HepG2 (cell line): ENCODE results near the gene LRRC10B. TPM values are rescaled to one million over a fixed set of nuclear protein-coding genes. Genes with fewer than 3 reads are reported as not detected.

Experiments
- KDM2A ChIP-seq: sonication (generic); formaldehyde crosslinking; IDR thresholded peaks from 2 replicates; pipeline ENCODE4 v1.4.0; 2020; ENCODE audit warnings: low read depth, missing genetic modification reagents, borderline replicate concordance
- RAD21 ChIP-seq: fragments of 450-650 bp; formaldehyde crosslinking; IDR thresholded peaks from 2 replicates; pipeline ENCODE4 v1.5.0; 2020; ENCODE audit warnings: mild to moderate bottlenecking
- ZBTB3 ChIP-seq: sonication (generic); formaldehyde crosslinking; IDR thresholded peaks from 2 replicates; pipeline ENCODE4 v1.4.0; 2020; ENCODE audit warnings: low read depth, mild to moderate bottlenecking, moderate library complexity, missing genetic modification reagents, borderline replicate concordance
- ZNF207 ChIP-seq: fragments of 450-650 bp; IDR thresholded peaks from 2 replicates; pipeline ENCODE4 v1.6.1; 2016; ENCODE audit warnings: antibody characterized with exemption, borderline replicate concordance
- polyA plus RNA-seq, 8 experiments: library from polyadenylated mRNA; depleted of rRNA in 3 of 8; stranded (reverse) in 7 of 8; unstranded in 1 of 8; fragments of >200 nt; fragmentation: Illumina TruSeq in 4 of 8; extraction: Trizol in 4 of 8; gene quantifications; 2 replicates each; pipeline versions ENCODE4 v1.2.1 to v1.2.3, GENCODE V29; 2011 to 2016; ENCODE audit warnings: low read depth in 4 of 8, missing spikeins in 1 of 8, mixed read lengths in 1 of 8; ENCODE audit not compliant: insufficient read depth in 1 of 8
- total RNA-seq, 5 experiments: library from RNA; depleted of rRNA; stranded (reverse); fragments of >200 nt; fragmentation: Illumina TruSeq; extraction: Trizol; gene quantifications; 2 replicates each; pipeline ENCODE4 v1.2.3, GENCODE V29; 2016; ENCODE audit warnings: low read depth in 1 of 5
- TF ChIP-seq, protein P1 (sequence below): sonication (generic); formaldehyde crosslinking; IDR thresholded peaks from 2 replicates; pipeline ENCODE4 v1.8.1; 2023; ENCODE audit warnings: missing genetic modification reagents, inconsistent platforms, borderline replicate concordance
- TF ChIP-seq, protein P2 (sequence below): sonication (generic); formaldehyde crosslinking; IDR thresholded peaks from 2 replicates; pipeline ENCODE4 v1.5.0; 2020; ENCODE audit warnings: missing genetic modification reagents, mild to moderate bottlenecking, borderline replicate concordance
- TF ChIP-seq, protein P3 (sequence below): sonication (generic); formaldehyde crosslinking; IDR thresholded peaks from 2 replicates; pipeline ENCODE4 v1.9.0; 2021; ENCODE audit warnings: mild to moderate bottlenecking, missing genetic modification reagents
- TF ChIP-seq, protein P4 (sequence below): sonication (generic); formaldehyde crosslinking; IDR thresholded peaks from 2 replicates; pipeline ENCODE4 v1.5.1; 2020; ENCODE audit warnings: mild to moderate bottlenecking, missing genetic modification reagents, moderate library complexity
- TF ChIP-seq, protein P5 (sequence below): sonication (generic); formaldehyde crosslinking; IDR thresholded peaks from 2 replicates; pipeline ENCODE4 v1.5.0; 2020; ENCODE audit warnings: mild to moderate bottlenecking, missing genetic modification reagents, moderate library complexity

Gene LRRC10B
- total and polyA plus RNA-seq, 2 of the 13 experiments (the other 11 are each of a cell fraction or from before 2014, with no cell fraction given) = not detected

DNA sequence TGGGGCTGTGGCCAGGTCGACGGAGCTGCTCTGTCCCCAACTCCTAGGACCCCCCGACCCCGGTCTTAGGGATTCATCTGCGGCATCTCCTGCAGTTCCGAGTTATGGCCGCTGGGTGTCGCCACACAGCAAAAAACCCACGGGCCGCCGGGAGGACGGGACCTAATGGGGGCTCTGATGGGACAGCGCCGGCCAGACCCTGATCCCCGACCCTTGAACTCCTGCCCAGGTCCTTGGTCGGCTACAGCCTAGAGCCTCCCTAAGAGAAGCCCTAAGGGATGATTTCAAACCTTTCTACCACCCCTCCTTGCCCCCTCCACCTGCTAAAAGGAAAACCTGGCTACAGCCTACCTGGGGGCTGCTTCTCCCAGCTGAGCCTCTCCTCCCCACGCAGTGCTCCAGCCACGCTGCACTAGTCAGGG lies 30.8 kb upstream of the LRRC10B start (continued):
- TF ChIP-seq, protein P1, sequence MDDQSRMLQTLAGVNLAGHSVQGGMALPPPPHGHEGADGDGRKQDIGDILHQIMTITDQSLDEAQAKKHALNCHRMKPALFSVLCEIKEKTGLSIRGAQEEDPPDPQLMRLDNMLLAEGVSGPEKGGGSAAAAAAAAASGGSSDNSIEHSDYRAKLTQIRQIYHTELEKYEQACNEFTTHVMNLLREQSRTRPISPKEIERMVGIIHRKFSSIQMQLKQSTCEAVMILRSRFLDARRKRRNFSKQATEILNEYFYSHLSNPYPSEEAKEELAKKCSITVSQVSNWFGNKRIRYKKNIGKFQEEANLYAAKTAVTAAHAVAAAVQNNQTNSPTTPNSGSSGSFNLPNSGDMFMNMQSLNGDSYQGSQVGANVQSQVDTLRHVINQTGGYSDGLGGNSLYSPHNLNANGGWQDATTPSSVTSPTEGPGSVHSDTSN (CRISPR knock-in tag) = no peak
- TF ChIP-seq RAD21 (CRISPR knock-in tag) = peak; percentile 94
- TF ChIP-seq KDM2A (CRISPR knock-in tag) = peak; percentile 67
- no peak for TF ChIP-seq ZNF207
- TF ChIP-seq, protein P2, sequence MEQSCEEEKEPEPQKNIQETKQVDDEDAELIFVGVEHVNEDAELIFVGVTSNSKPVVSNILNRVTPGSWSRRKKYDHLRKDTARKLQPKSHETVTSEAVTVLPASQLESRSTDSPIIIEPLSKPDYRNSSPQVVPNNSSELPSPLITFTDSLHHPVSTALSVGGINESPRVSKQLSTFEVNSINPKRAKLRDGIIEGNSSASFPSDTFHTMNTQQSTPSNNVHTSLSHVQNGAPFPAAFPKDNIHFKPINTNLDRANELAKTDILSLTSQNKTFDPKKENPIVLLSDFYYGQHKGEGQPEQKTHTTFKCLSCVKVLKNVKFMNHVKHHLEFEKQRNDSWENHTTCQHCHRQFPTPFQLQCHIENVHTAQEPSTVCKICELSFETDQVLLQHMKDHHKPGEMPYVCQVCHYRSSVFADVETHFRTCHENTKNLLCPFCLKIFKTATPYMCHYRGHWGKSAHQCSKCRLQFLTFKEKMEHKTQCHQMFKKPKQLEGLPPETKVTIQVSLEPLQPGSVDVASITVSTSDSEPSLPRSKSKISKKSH (CRISPR knock-in tag) = peak; percentile 38; the same call in 1 of the 2 replicates
- TF ChIP-seq, protein P3, sequence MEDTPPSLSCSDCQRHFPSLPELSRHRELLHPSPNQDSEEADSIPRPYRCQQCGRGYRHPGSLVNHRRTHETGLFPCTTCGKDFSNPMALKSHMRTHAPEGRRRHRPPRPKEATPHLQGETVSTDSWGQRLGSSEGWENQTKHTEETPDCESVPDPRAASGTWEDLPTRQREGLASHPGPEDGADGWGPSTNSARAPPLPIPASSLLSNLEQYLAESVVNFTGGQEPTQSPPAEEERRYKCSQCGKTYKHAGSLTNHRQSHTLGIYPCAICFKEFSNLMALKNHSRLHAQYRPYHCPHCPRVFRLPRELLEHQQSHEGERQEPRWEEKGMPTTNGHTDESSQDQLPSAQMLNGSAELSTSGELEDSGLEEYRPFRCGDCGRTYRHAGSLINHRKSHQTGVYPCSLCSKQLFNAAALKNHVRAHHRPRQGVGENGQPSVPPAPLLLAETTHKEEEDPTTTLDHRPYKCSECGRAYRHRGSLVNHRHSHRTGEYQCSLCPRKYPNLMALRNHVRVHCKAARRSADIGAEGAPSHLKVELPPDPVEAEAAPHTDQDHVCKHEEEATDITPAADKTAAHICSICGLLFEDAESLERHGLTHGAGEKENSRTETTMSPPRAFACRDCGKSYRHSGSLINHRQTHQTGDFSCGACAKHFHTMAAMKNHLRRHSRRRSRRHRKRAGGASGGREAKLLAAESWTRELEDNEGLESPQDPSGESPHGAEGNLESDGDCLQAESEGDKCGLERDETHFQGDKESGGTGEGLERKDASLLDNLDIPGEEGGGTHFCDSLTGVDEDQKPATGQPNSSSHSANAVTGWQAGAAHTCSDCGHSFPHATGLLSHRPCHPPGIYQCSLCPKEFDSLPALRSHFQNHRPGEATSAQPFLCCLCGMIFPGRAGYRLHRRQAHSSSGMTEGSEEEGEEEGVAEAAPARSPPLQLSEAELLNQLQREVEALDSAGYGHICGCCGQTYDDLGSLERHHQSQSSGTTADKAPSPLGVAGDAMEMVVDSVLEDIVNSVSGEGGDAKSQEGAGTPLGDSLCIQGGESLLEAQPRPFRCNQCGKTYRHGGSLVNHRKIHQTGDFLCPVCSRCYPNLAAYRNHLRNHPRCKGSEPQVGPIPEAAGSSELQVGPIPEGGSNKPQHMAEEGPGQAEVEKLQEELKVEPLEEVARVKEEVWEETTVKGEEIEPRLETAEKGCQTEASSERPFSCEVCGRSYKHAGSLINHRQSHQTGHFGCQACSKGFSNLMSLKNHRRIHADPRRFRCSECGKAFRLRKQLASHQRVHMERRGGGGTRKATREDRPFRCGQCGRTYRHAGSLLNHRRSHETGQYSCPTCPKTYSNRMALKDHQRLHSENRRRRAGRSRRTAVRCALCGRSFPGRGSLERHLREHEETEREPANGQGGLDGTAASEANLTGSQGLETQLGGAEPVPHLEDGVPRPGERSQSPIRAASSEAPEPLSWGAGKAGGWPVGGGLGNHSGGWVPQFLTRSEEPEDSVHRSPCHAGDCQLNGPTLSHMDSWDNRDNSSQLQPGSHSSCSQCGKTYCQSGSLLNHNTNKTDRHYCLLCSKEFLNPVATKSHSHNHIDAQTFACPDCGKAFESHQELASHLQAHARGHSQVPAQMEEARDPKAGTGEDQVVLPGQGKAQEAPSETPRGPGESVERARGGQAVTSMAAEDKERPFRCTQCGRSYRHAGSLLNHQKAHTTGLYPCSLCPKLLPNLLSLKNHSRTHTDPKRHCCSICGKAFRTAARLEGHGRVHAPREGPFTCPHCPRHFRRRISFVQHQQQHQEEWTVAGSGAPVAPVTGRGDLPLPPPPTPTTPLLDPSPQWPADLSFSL (CRISPR knock-in tag) = no peak
- TF ChIP-seq, protein P4, sequence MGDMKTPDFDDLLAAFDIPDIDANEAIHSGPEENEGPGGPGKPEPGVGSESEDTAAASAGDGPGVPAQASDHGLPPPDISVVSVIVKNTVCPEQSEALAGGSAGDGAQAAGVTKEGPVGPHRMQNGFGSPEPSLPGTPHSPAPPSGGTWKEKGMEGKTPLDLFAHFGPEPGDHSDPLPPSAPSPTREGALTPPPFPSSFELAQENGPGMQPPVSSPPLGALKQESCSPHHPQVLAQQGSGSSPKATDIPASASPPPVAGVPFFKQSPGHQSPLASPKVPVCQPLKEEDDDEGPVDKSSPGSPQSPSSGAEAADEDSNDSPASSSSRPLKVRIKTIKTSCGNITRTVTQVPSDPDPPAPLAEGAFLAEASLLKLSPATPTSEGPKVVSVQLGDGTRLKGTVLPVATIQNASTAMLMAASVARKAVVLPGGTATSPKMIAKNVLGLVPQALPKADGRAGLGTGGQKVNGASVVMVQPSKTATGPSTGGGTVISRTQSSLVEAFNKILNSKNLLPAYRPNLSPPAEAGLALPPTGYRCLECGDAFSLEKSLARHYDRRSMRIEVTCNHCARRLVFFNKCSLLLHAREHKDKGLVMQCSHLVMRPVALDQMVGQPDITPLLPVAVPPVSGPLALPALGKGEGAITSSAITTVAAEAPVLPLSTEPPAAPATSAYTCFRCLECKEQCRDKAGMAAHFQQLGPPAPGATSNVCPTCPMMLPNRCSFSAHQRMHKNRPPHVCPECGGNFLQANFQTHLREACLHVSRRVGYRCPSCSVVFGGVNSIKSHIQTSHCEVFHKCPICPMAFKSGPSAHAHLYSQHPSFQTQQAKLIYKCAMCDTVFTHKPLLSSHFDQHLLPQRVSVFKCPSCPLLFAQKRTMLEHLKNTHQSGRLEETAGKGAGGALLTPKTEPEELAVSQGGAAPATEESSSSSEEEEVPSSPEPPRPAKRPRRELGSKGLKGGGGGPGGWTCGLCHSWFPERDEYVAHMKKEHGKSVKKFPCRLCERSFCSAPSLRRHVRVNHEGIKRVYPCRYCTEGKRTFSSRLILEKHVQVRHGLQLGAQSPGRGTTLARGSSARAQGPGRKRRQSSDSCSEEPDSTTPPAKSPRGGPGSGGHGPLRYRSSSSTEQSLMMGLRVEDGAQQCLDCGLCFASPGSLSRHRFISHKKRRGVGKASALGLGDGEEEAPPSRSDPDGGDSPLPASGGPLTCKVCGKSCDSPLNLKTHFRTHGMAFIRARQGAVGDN (CRISPR knock-in tag) = peak; percentile 30; the same call in 1 of the 2 replicates
- TF ChIP-seq ZBTB3 (CRISPR knock-in tag) = no peak
- TF ChIP-seq, protein P5, sequence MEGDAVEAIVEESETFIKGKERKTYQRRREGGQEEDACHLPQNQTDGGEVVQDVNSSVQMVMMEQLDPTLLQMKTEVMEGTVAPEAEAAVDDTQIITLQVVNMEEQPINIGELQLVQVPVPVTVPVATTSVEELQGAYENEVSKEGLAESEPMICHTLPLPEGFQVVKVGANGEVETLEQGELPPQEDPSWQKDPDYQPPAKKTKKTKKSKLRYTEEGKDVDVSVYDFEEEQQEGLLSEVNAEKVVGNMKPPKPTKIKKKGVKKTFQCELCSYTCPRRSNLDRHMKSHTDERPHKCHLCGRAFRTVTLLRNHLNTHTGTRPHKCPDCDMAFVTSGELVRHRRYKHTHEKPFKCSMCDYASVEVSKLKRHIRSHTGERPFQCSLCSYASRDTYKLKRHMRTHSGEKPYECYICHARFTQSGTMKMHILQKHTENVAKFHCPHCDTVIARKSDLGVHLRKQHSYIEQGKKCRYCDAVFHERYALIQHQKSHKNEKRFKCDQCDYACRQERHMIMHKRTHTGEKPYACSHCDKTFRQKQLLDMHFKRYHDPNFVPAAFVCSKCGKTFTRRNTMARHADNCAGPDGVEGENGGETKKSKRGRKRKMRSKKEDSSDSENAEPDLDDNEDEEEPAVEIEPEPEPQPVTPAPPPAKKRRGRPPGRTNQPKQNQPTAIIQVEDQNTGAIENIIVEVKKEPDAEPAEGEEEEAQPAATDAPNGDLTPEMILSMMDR = peak; percentile 94
